Fibroblast of villous mesenchyme (primary cell): ENCODE results near the gene SCMH1. TPM values are rescaled to one million over a fixed set of nuclear protein-coding genes. Genes with fewer than 3 reads are reported as not detected.
"Not testable (repeated sequence)": the region's sequence is repeated elsewhere in the genome, so short reads cannot be mapped to it uniquely, and the experiment has no call there.

Experiments used
- DNase-seq: peaks from one replicate; pipeline ENCODE4 v3.0.0-alpha.2; 2010; ENCODE audit warnings: low read depth
- H3K4me3 ChIP-seq: 2 replicates; pipeline ENCODE4 v1.5.1; 2011; ENCODE audit warnings: low read depth, mild to moderate bottlenecking, low read length
- CTCF ChIP-seq: IDR thresholded peaks from 2 replicates; pipeline ENCODE4 v1.5.1; 2012; ENCODE audit warnings: low read depth, mild to moderate bottlenecking, low read length; ENCODE audit not compliant: insufficient read depth
- total RNA-seq: library from RNA; depleted of rRNA; stranded (reverse); fragments of >200 nt; gene quantifications from 2 replicates; pipeline ENCODE4 v1.2.3, GENCODE V29; 2012

Gene SCMH1
- total RNA-seq, 1 donor: 19.4 TPM

GRCh38 chr1:41149570-41149969, 92.5 kb downstream of the SCMH1 start:
- no peak overlapping the region for H3K4me3 ChIP-seq
- TF ChIP-seq CTCF: no peak
- DNase-seq: no peak

GRCh38 chr1:41144285-41144684, 97.8 kb downstream of the SCMH1 start:
- H3K4me3 ChIP-seq: no peak overlapping the region
- DNase-seq: no peak
- no peak for TF ChIP-seq CTCF

GRCh38 chr1:41138549-41138948, 103.6 kb downstream of the SCMH1 start:
- DNase-seq: no peak
- no peak for TF ChIP-seq CTCF
- H3K4me3 ChIP-seq: no peak overlapping the region

GRCh38 chr1:41135196-41135947, 106.7 kb downstream of the SCMH1 start:
- TF ChIP-seq CTCF: no peak
- DNase-seq: no peak
- no peak overlapping the region for H3K4me3 ChIP-seq

- DNase-seq, H3K4me3 ChIP-seq: not testable (repeated sequence)
Measured at GRCh38 chr1:41134325-41134724, 107.8 kb downstream of the SCMH1 start.

GRCh38 chr1:41122851-41123518, 119.1 kb downstream of the SCMH1 start:
- no peak overlapping the region for H3K4me3 ChIP-seq
- peak; percentile 77 for DNase-seq
- TF ChIP-seq CTCF: peak; percentile 55

- TF ChIP-seq CTCF: no peak
- no peak overlapping the region for H3K4me3 ChIP-seq
- DNase-seq: no peak
Measured at GRCh38 chr1:41122148-41122547, 120.0 kb downstream of the SCMH1 start.
